ENCODE data around the gene SLC25A4.
"Not testable (repeated sequence)": the region's sequence is repeated elsewhere in the genome, so short reads cannot be mapped to it uniquely, and the experiment has no call there.

SLC25A4 gene

DNA sequence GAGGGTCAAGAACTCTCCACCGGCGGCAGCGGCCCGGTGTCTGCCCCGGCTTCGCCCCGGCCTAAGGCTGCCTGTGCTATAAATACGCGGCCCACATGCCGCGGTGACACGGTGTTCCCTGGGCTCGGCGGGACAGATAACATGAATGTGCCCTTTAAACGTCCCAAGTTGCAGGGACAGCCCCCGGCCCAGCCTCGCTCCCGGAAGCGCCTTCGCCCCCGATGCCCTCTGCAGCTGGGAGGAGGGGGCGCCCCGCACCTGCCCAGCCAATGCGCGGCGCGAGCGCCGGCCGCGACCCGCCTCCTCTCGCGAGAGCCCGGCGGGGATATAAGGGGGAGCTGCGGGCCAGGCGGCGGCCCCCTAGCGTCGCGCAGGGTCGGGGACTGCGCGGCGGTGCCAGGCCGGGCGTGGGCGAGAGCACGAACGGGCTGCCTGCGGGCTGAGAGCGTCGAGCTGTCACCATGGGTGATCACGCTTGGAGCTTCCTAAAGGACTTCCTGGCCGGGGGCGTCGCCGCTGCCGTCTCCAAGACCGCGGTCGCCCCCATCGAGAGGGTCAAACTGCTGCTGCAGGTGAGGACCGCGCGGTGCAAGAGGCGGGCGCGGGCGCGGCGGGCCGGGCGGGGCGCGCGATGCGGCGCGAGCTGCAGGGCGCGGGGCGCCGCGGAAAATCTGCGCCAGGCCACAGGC is at the start of gene SLC25A4:
Gene SLC25A4 (plus strand): TSS at position 355 of the 689 bp plus-strand sequence. CDS start 107 bp downstream, at position 462.
- peak; percentile 85 for DNase-seq

DNA sequence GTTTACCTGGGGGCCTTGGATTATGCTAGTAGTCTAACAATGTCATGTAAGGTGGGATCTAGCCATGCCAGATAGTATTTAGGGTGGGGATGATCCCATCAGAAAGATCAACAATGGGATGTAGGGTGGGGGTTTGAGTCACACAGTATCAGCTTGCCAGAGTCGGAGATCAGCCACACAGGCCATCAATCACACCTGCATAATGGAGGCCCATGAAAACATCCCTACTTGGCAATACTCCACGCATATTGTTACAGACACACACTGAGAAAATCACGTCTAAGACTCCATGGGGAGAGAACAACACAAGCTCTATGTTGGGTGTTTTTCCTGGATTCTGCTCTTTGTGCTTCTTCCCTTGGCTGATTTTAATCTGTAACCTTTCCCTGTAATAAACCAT is 49.5 kb upstream of the SLC25A4 start:
- no peak for DNase-seq

DNA sequence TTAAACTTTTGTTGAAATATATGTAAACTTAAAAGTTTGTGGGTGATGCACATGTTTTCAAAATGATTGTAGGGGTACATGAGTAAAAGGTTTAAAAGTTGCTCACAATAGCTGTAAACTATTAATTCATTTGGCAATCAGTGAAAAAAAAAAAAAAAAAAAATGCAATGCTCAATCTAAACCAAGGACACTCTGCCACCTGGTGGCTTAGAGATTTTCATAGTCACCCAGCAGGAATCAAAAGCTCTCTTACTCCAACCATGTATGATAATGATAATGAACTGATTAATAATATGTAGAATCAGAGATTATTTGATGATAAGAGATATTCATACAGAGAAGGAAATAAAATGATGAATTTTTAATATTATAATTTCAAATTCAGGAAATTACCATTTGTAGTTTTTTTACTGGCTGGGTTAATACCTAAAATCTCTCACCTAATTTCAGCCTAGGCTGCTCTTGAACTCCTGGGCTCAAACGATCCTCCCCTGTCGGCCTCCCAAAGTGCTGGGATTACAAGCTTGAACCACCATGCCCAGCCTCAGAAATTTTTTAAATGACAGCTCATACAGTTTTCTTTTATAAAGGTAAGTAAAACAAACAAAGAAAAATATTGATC is 46.9 kb upstream of the SLC25A4 start:
- DNase-seq = peak; percentile 50

DNA sequence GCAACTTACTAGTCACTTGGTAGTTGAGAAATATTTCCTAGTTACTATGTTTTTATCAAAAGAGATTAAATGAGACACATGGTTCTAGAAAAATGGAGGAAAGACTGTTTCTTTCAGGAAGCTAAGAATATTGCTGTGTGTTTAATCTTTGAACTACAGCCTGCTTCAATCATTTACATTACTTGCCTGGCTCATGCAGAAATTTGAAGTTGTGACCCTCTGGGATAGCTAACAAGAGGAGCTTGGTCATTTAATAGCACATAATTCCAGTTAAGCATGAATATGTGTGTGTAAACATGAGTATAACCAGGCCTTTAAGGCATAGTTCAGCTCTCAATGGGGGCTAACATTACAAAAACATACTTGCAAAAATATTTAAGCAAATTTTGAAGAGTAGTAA is 44.6 kb upstream of the SLC25A4 start:
- no peak for DNase-seq

DNA sequence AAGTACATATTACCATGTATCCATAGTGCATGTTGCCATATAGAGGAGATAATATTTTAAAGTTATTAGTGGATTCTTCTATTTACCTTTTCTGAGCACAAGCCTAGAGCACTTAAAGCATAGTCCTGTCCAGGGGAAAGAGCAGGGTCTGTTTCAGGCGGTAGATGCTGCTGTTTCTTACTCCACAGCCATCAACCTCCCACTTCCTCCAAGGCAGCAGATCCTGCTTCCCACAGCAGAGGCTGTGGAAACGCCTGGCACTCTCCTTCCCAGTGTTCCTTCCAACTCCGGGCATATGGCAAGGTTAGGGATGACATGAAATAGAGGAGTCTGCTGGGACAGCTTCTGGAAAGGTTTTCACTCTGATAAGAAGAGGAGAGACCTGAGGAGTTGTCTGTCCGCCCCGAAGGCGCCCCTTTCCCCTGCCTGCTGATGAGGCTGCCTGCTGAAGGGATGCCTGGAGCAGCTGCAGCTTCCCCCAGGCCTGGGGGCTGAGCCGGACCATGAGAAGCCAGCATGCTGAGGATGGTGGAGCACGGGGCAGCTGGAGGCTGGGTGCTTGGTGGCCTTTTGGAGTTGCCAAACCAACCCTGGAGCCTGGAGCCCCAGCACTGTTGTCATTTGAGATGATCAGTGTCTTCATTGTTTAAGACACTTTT is 43.9 kb upstream of the SLC25A4 start:
- no peak for DNase-seq

DNA sequence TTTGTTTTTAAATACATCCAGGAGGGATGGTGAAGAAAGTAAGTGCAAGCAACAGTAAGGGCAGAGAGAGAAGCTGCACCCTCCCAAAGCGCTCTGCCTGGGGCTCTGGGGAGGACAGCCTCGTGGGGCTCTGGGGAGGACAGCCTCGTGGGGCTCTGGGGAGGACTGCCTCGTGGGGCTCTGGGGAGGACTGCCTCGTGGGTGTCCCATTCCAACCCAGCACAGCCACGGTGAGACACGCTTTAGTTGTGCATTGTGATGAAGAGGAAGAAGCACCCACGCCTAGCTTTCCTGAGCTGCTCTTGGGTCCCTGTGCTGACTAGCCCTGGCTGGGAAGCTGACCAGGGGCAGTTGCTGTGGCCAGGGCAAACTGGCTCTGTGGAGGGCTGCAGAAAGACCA is 43.1 kb upstream of the SLC25A4 start:
- no peak for DNase-seq

DNA sequence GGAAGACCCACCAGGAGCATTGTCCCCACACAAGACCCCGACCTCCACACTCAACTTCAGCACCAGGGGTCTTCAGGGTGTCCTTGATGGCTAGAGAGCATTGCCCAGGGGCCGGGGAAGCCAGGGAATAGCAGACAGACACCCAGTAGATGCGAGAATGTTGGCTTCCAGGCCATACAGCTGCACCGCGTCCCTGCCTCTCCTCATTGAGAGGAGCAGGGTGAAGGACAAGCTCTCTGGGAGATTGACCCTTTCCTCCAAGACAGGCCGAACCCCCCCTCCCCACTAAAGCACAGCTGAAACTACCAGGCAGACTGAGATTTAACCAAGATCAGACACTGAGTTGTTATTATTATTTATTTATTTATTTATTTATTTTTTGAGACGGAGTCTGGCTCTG is 42.6 kb upstream of the SLC25A4 start:
- no peak for DNase-seq

DNA sequence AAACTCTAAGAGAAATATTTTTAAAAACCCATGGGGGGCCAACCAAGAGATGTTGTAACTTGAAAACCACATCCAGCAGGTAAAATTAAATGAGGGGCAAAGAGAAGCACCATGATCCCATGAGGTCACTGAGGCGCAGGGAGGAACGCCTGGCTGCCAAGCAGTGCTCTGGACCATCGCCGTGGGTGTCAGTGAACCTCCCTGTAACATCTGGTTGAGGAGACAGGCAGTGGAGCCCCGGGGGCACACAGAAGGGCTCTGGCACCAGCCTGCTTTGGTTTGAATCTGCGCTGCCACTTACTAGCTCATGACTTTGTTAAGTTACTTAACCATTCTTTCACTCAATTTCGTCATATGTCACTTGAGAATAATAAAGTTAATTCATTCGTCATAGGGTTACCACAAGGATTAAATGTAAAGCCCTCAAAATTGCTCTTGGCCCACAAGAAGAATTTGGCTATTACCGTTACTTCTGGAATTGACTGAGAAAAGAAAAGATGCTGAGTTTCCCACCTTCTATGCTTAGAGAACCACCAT is 41.6 kb upstream of the SLC25A4 start:
- no peak for DNase-seq

DNA sequence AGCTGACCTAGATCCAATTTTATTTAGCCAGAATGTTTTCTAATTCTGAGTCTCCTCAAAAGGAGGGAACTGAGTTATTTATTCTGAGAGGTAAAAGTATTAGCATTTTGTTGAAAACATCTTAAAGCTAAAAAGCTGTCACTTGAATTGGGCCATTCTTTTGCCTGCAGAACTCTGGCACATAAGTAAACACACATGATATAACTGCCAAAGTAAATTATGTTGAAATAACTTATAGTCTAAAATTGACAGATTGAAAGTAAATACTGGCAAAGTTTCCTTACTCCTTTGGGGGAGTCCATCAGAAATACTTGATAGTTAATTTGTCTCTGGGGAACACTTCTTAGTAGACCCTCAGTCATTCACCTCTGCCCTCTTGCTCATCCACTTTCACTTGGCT is 38.3 kb upstream of the SLC25A4 start:
- no peak for DNase-seq

DNA sequence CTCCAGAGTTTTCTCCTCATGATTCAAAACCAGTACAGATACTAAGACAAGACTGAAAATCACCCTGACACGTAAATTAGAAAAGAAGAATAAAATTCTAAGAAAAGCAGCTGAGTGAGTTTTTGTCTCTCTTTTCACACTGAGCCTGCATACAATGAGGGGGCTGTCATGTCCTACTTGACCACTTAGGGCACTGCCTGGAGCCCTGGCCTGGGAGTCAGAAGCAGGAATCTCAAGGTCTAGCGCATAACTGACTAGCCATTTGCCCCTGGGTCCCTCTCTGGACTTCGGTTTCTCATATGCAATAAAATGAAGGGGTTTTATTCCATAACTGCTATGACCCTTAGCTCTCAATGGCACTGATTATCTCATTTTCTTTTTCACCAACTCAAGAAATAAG is 36.7 kb upstream of the SLC25A4 start:
- DNase-seq = no peak

DNA sequence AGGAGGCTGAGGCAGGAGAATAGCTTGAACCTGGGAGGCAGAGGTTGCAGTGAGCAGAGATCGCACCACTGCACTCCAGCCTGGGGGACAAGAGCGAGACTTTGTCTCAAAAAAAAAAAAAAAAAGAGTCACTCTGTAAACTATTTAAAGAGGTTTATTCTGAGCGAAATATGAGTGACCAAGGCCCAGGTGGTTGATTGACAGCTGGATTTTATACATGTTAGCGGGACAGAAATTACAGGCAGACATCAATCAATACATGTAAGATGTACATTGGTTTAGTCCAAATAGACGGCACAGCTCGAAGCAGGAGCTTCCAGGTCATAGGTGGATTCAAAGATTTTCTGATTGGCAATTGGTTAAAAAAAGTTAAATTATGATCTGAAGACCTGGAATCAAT is 35.5 kb upstream of the SLC25A4 start:
- DNase-seq = not testable (repeated sequence)

DNA sequence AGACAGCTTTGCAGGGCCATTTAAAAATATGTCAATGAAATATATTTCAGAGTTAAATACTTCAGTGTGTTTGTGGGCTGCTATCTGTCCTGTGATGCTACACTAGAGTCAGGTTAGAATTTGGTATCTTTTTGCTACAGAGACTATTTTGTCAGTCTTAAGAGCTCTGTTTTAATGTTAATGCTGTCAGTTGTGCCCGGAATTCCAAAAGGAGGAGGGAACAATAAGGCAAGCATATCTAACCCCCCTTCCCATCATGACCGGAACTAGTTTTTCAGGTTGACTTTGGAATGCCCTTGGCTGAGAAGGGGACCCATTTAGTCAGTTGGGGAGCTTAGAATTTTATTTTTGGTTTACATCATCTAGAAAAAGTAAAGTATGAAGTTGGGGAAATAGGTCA is 34.9 kb upstream of the SLC25A4 start:
- DNase-seq = no peak

DNA sequence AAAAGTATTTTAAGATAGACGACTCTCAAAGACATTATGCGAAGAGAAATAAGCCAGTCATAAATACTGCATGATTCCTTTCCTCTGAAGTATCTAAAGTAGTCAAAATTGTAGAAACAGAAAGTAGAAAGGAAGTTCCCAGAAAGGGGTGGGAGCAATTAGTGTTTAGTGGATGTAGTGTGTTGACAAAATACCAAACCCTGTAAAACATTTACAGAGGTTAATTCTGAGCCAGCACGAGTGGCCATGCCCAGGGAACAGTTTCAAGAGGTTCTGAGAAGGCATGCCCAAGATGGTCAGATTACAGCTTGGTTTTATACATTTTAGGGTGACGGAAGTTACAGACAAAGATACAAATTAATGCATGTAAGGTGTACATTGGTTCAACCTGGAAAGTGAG is 34.4 kb upstream of the SLC25A4 start:
- no peak for DNase-seq

DNA sequence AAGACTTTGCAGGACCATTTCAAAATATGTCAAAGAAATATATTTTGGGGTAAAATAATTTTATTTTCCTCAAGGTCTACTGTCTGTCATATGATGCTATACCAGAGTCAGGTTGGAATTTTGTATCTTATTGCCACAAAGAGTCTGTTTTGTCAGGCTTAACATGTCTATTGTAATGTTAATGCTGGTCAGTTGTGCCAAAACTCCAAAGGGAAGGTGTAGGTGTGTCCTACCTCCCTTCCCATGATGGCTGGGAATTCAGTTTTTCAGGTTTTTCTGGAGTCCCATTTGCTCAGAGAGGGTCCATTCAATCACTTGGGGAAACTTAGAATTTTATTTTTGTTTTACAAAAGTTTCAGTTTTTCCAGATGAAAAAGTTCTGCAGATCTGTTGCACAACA is 33.3 kb upstream of the SLC25A4 start:
- DNase-seq = no peak

DNA sequence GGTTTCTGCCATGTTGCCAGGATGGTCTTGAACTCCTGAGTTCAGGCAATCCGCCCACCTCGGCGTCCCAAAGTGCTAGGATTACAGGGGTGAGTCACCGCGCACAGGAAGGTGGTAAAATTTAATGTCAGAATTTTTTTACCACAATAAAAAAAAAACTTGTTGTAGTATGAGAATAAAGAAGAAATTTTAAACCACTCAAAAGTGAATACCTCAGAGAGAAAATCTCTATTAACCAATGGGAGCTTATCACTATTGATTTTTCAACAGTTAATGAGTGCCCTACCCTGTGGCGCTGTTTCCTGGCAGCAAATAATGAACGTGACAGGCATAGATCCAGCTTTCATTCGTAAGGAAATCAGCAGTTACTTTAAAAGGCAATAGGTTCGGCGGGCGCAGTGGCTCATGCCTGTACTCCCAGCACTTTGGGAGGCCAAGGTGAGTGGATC is 32.7 kb upstream of the SLC25A4 start:
- DNase-seq = no peak

DNA sequence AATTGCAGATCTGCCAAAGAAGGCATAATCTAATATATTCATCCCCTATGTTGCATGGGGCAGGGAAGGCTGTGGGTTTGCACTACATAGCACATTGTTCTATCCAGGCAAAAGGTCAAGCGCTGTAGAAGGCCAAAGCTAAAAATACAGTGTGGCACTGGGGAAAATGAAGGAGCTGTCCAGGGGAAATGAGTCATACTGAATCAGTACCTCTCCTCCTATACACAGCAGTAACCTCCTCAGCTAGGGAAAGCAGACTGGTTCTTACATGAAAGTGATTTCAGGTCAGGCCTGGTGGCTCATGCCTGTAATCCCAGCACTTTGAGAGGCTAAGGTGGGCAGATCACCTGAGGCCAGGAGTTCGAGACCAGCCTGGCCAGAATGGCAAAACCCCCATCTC is 31.0 kb upstream of the SLC25A4 start:
- DNase-seq = no peak

DNA sequence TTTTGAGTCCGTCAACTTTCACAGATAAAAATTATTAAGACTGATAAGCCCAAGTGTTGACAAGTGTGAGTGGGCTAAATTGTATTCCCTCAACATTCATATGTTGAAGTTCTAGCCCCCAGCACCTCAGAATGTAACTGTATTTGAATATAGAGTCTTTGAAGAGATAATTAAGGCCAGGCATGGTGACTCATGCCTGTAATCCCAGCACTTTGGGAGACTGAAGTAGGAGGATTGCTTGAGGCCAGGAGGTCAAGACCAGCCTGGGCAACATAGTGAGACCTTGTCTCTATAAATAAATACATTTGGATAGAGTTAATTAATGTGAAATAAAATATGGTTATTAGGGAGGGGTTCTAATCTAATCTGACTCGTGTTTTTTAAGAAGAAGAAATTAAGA is 29.7 kb upstream of the SLC25A4 start:
- DNase-seq = no peak

DNA sequence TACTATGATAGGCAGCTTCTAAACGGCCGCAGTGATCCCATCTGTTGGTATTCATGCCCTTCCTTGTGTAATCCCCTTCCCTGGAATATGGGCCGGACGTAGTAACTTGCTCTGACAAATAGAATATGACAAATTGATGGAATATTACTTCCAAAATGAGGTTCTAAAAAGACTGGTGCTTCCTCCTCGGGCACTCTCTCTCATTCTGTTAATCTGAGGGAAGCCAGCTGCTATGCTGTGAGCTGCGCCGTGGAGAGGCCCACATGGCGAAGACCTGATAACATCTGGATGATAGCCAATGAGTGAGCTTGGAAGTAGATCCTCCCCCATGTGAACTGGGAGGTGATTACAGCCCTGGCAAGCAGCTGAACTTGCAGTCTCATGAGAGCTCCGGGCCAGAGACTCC is 27.2 kb upstream of the SLC25A4 start:
- DNase-seq = peak; percentile 50

DNA sequence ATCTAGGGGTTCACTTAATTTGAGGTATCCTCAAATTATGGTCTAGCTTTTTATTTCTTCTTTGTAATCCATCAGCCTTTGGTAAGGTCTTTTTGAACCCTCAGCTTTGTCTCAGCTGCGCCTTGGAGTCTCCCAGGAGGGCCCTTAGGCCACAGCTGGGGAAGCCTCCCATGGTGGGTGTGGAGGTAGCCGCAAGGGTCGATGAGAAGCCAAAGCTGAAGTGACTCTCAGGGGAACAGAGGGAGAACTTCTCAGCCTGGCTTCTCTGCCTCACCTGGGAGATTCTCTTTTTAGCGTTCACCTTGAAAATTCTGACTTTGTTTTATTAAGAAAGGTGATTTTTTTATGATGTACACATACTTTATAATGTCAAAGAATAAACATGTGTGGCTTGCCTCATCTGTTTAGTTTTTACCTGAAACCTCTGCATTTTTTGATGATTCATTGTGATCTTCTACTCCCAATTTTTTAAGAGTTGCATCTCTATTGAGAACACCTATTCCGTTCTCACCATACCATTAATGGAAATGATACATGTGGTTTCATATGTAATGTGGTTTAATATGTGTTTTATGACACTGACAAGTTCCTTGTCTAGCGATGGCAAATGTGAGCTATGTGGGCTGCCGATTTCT is 25.6 kb upstream of the SLC25A4 start:
- DNase-seq = no peak

DNA sequence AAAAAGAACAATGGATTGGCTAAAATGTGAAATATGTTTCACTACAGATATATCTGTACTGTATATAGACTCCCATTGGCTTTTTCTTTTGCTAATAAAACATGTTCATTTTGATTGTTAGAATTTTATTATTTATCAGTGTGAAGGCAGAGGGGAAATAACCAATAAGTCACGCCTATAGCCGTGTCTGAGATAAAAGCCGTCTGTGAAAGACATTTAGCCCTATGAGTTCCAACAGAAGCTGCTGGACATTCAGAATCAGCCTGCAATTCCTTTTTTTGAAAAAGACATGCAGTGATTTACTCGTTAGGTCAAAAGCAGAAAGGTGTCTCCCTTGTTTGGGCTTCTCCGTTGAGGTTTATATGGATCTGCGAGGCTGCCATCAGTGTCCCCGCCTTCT is 24.2 kb upstream of the SLC25A4 start:
- DNase-seq = no peak

DNA sequence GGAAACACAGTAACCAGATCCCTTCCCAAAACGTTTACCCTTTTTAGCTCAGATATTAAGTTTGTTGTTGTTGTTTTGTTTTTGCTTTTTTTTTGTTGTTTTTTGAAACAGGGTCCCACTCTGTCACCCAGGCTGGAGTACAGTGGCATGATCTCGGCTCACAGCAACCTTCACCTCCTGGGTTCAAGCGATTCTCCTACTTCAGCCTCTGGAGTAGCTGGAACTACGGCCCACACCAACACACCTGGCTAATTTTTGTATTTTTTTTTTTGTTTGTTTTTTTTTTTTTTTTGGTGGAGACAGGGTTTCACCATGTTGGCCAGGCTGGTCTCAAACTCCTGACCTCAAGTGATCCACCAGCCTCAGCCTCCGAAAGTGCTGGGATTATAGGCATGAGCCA is 23.6 kb upstream of the SLC25A4 start:
- not testable (repeated sequence) for DNase-seq

DNA sequence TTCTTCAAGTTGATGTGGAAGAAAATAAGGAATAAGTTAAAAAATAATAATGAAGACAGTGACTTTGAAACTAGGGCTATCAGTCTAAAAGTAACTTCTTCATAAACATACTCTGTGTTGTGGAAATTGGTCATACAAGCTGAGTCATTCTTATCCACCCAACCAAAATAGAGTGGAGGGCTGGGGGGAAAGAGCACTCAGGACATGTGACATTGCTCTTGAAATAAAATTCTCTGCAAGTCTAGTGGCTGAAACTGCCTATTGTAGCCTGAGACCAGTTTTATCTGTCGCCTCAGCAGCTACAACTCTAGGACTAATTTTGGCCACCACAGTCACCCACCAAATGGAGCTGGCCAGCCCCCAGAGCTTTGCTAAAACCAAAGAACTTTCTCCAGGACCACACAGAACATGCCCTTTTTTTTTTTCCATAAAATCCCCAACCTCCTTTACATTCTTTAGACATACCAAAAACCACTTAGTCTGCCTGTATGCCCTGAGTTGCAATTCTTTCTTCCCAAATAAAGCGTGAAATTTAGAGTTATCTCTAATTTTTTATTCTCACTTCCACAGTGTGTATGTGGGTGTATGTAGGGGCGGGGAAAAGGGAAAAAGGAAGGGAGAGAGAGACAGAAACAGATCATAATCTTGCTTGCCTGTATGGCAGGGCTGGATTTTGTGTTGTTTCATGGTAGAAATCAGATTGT is 23.0 kb upstream of the SLC25A4 start:
- DNase-seq = no peak

DNA sequence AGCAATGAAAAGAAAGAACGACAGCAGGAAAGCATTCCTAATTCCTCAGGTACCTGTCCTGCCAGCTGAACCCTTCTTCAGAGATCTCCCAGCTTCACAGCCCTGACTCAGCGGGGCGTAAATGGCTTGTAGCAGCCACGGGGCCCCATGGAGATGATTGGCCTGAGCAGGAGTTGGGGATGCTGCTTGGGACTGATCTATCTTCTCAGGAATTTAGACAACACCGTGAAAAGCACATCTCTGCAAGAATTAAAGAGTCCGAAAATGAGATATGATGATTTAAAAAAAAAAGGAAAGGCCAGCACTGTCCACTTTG is 22.5 kb upstream of the SLC25A4 start:
- DNase-seq = no peak

All from RPMI8226 (cell line).